Activated naive CD8-positive, alpha-beta T cell treated with anti-CD3 and anti-CD28 coated beads, Interleukin-2, amount 50 U/mL, for 16 hours (primary cell): ENCODE data around the gene COX7A2.

Experiments
- DNase-seq: peaks from one replicate; pipeline ENCODE4 v3.0.0-alpha.2; 2020; ENCODE audit warnings: low read depth, low spot score

The COX7A2 gene

GRCh38 chr6:75243333-75244062, at the start of gene COX7A2:
Gene COX7A2, minus strand, starts transcription at chr6:75243801. Its CDS starts 67 bp downstream, at chr6:75243734.
- DNase-seq: peak; percentile 58

- DNase-seq: no peak
These were observed 49.0 kb upstream of the COX7A2 start for GRCh38 chr6:75292555-75292954.

- no peak for DNase-seq
These were observed 48.1 kb upstream of the COX7A2 start for GRCh38 chr6:75291744-75292143.

GRCh38 chr6:75291331-75291730, 47.7 kb upstream of the COX7A2 start:
- no peak for DNase-seq

GRCh38 chr6:75290136-75290945, 46.7 kb upstream of the COX7A2 start:
- no peak for DNase-seq

GRCh38 chr6:75288023-75288422, 44.4 kb upstream of the COX7A2 start:
- no peak for DNase-seq

- no peak for DNase-seq
These were observed 43.8 kb upstream of the COX7A2 start for GRCh38 chr6:75287424-75287823.

- DNase-seq: no peak
These were observed 43.4 kb upstream of the COX7A2 start for GRCh38 chr6:75286955-75287354.

GRCh38 chr6:75285283-75285639, 41.7 kb upstream of the COX7A2 start:
- no peak for DNase-seq

- peak; percentile 89 for DNase-seq
These were observed 41.2 kb upstream of the COX7A2 start, which contains the start of gene TMEM30A for GRCh38 chr6:75284632-75285282. Gene TMEM30A, minus strand, starts transcription at chr6:75284792. Its CDS starts 154 bp downstream, at chr6:75284638.

GRCh38 chr6:75283907-75284631, 40.5 kb upstream of the COX7A2 start:
- DNase-seq: no peak

GRCh38 chr6:75282706-75283105, 39.1 kb upstream of the COX7A2 start:
- no peak for DNase-seq

- no peak for DNase-seq
These were observed 38.1 kb upstream of the COX7A2 start for GRCh38 chr6:75281653-75282052.

- no peak for DNase-seq
These were observed 36.7 kb upstream of the COX7A2 start for GRCh38 chr6:75280131-75280855.

- no peak for DNase-seq
These were observed 35.8 kb upstream of the COX7A2 start for GRCh38 chr6:75279418-75279817.

- DNase-seq: no peak
These were observed 35.0 kb upstream of the COX7A2 start for GRCh38 chr6:75278474-75279077.

- DNase-seq: no peak
These were observed 31.5 kb upstream of the COX7A2 start for GRCh38 chr6:75275067-75275466.

GRCh38 chr6:75273009-75273408, 29.4 kb upstream of the COX7A2 start:
- DNase-seq: no peak

- DNase-seq: no peak
These were observed 28.7 kb upstream of the COX7A2 start for GRCh38 chr6:75272145-75272840.

GRCh38 chr6:75268988-75269354, 25.4 kb upstream of the COX7A2 start:
- no peak for DNase-seq
